ENCODE measurements around the gene OTOP2. TPM values are rescaled to one million over a fixed set of nuclear protein-coding genes. Genes with fewer than 3 reads are reported as not detected.
A peak's percentile ranks its signal among the peaks of the same experiment; 100 is the strongest.

OTOP2 gene
- total RNA-seq, 1 experiment from 2014 or later, result not detected

GRCh38 chr17:74961657-74962350, 37.7 kb downstream of the OTOP2 start:
- ChIA-PET POLR2A (ENCODE audit: low non-redundant PET) (interaction anchor here (0.5 to 0.6 kb wide), 2 partner anchors 56 to 1336 kb away, joined by 7 to 9 read pairs; no protein-coding TSS in a partner anchor), CTCF (interaction anchor here (0.5 to 2.3 kb wide), 29 partner anchors 10 to 450 kb away, joined by 3 to 24 read pairs (median 4); partner anchors contain the start of genes CDR2L, FDXR, HID1 and MIF4GD)
- H3K27me3 ChIP-seq (replicated peaks; ENCODE audit: insufficient read depth, low read depth, low read length, poor library complexity), result no peaks in the 10 kb centered on the region
- H3K36me3 ChIP-seq (ENCODE audit: insufficient read depth, low read length, poor library complexity, severe bottlenecking), result no peaks in the 10 kb centered on the region
- no peaks in the 10 kb centered on the region for H3K9me3 ChIP-seq (ENCODE audit: low read depth, low read length, poor library complexity, severe bottlenecking)
- H3K4me3 ChIP-seq (ENCODE audit: low read depth, low read length, poor library complexity, severe bottlenecking), result no peak overlapping the region
- no peaks in the 10 kb centered on the region for H3K4me1 ChIP-seq (ENCODE audit: insufficient read depth, low read length, poor library complexity, severe bottlenecking)
- peak; percentile 91 for DNase-seq (ENCODE audit: low spot score)
- H3K27ac ChIP-seq (ENCODE audit: low read depth, low read length, poor library complexity, severe bottlenecking), result no peak overlapping the region
- BruUV-seq (replicated peaks), result no TSS peak
- TF ChIP-seq CTCF (conservative IDR thresholded peaks at IDR 0.05; ENCODE audit: low read depth, low read length) (peak; percentile 75), EZH2 (IDR thresholded peaks at IDR 0.05; ENCODE audit: borderline replicate concordance, low read depth, low read length, poor library complexity, severe bottlenecking) (no peak)
- intact Hi-C loops (cut with micrococcal nuclease; ENCODE audit: unreplicated experiment), result loop anchor here (2.0 to 10.0 kb wide), 3 partner anchors 70 to 451 kb away; no protein-coding TSS in a partner anchor

GRCh38 chr17:74962622-74963394, 38.7 kb downstream of the OTOP2 start:
- no peak overlapping the region for H3K27ac ChIP-seq (ENCODE audit: low read depth, low read length, poor library complexity, severe bottlenecking)
- no peaks in the 10 kb centered on the region for H3K27me3 ChIP-seq (replicated peaks; ENCODE audit: insufficient read depth, low read depth, low read length, poor library complexity)
- no peak for DNase-seq (ENCODE audit: low spot score)
- H3K9me3 ChIP-seq (ENCODE audit: low read depth, low read length, poor library complexity, severe bottlenecking), result no peaks in the 10 kb centered on the region
- H3K4me3 ChIP-seq (ENCODE audit: low read depth, low read length, poor library complexity, severe bottlenecking), result no peak overlapping the region
- H3K36me3 ChIP-seq (ENCODE audit: insufficient read depth, low read length, poor library complexity, severe bottlenecking), result no peaks in the 10 kb centered on the region
- intact Hi-C loops (cut with micrococcal nuclease; ENCODE audit: unreplicated experiment), result loop anchor here (5.0 to 10.0 kb wide), 2 partner anchors 69 to 152 kb away; no protein-coding TSS in a partner anchor
- TF ChIP-seq EZH2 (IDR thresholded peaks at IDR 0.05; ENCODE audit: borderline replicate concordance, low read depth, low read length, poor library complexity, severe bottlenecking) (no peak), CTCF (conservative IDR thresholded peaks at IDR 0.05; ENCODE audit: low read depth, low read length) (no peak)
- ChIA-PET POLR2A (ENCODE audit: low non-redundant PET) (interaction anchor here (0.5 to 0.7 kb wide), 2 partner anchors 10 to 57 kb away, joined by 4 to 9 read pairs; no protein-coding TSS in a partner anchor), CTCF (interaction anchor here (0.6 to 2.3 kb wide), 10 partner anchors 11 to 308 kb away, joined by 3 to 14 read pairs (median 4); partner anchors contain the start of genes CDR2L and MIF4GD)
- no peaks in the 10 kb centered on the region for H3K4me1 ChIP-seq (ENCODE audit: insufficient read depth, low read length, poor library complexity, severe bottlenecking)
- no TSS peak for BruUV-seq (replicated peaks)

DNA sequence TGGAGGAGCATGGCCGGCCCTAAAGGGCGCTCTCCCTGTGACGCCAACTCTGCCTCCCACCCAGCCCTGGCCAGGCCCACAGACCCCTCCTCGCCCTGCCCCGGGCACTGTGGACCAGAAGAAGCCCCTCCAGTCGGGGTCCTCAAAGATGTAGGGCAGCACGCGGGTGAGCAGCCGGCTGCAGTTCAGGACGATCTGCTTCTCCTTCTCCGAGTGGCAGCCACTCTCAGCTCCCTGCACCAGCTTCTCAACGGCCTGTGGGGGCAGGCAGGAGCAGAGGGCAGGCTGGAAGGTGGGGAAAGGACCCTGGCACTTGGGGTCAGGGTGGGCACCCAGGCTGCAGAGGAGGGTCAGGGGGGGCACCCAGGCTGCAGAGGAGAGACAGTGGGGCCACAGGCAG, 39.6 kb downstream of the OTOP2 start:
- Histone ChIP-seq H3K9me3 (ENCODE audit: low read depth, low read length, poor library complexity, severe bottlenecking) (no peaks in the 10 kb centered on the region), H3K36me3 (ENCODE audit: insufficient read depth, low read length, poor library complexity, severe bottlenecking) (no peaks in the 10 kb centered on the region), H3K4me1 (ENCODE audit: insufficient read depth, low read length, poor library complexity, severe bottlenecking) (no peaks in the 10 kb centered on the region), H3K4me3 (ENCODE audit: low read depth, low read length, poor library complexity, severe bottlenecking) (no peak overlapping the region), H3K27me3 (replicated peaks; ENCODE audit: insufficient read depth, low read depth, low read length, poor library complexity) (no peaks in the 10 kb centered on the region), H3K27ac (ENCODE audit: low read depth, low read length, poor library complexity, severe bottlenecking) (no peak overlapping the region)
- CTCF ChIA-PET, result no interaction called here
- intact Hi-C loops (cut with micrococcal nuclease; ENCODE audit: unreplicated experiment), result loop anchor here (5.0 to 10.0 kb wide), 2 partner anchors 69 to 151 kb away; no protein-coding TSS in a partner anchor
- POLR2A ChIA-PET (ENCODE audit: low non-redundant PET), result interaction anchor here (0.7 kb wide), 1 partner anchor 10 kb away, joined by 4 read pairs; no protein-coding TSS in a partner anchor
- no peak for TF ChIP-seq EZH2 (IDR thresholded peaks at IDR 0.05; ENCODE audit: borderline replicate concordance, low read depth, low read length, poor library complexity, severe bottlenecking)
- peak; percentile 25; the same call in 1 of the 2 replicates for TF ChIP-seq CTCF (conservative IDR thresholded peaks at IDR 0.05; ENCODE audit: low read depth, low read length)
- no TSS peak for BruUV-seq (replicated peaks)
- DNase-seq (ENCODE audit: low spot score), result no peak

All from A673 (cell line).